HG03521 (cell line): ENCODE results near the gene C10orf90.

ENCODE experiments used
- ATAC-seq: cut with Tn5 transposase; IDR thresholded peaks from one replicate; pipeline ENCODE4 v1.9.1; 2021; ENCODE audit warnings: mild to moderate bottlenecking, moderate library complexity; ENCODE audit not compliant: unreplicated experiment

C10orf90 gene

GRCh38 chr10:126675656-126676438 is 5.4 kb upstream of the C10orf90 start:
- ATAC-seq = no peak

GRCh38 chr10:126674741-126675515 is 4.4 kb upstream of the C10orf90 start:
- ATAC-seq = no peak

DNA sequence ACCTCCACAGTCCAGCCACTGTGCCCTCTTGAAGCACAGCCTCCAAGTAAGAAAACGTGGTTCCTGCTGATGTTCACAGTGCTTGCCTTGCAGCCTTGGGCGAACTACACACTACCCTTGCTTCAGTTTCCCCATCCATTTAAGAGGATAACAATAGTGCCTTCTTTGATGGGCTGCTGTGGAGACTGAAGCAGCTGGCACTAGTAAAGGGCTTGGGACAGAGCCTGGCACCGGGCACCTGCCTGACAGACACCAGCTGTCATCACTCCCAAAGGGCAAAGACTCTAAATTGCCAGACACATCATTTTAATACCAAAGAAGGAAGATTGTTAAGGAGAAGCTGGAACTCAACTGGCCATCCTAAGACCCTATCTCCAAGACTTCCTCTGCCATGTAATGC is 3.1 kb upstream of the C10orf90 start:
- no peak for ATAC-seq

GRCh38 chr10:126671402-126671975 is 996 bp upstream of the C10orf90 start:
- no peak for ATAC-seq

DNA sequence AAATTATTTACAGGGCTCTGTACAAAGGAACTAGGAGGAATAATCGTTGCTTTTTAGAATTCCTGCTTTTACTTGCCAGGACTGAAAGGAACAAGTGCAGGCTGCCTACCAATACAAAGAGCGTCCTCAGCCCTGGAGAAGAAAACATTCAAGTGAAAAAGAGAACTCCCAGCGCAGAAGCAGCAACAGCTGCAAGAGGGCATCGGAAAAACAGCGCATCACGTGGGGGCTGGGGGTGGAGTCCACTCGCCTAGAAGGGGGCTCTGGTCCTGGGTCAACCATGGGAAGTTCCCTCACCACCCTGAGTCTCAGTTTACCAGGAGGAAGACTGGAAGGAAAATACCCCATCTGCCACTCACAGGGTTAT is 385 bp upstream of the C10orf90 start:
- ATAC-seq = no peak

DNA sequence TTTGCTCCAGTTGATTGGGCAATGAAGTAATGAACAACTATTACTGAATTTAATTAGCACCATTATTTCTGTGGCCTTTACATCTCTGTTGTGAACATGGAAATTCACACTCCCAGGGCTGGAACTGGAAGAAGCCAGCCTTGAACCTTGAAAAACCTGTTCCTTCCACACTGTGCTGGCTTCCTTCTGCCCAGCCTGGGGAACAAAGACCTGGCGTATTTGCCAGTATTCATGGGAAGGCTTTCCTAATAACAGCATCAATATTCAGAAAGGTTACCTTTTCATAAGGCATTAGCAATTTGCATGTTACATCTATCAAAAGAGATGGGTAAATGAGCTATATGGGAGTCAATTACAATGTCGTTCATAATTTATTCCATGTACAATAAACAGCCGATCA is 1.3 kb downstream of the C10orf90 start:
- no peak for ATAC-seq

DNA sequence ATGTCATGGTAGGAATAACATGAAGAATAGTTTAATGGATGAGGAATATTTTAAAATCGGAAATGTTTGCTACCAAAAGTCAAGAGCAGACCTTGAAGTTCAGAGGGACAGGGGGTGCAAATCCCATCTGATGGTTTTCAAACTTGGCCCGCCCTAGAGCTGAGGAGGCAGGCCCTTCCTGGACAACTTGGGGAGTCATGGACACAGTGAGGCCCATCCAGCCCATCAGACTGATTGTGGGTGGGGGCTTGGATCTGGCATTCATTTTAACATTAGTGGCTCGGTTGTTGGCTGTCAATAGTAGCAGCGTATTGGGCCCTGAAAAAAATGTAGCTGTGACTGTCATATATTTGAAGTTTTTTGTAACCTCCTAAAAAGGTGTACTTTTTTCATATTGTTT is 2.0 kb downstream of the C10orf90 start:
- no peak for ATAC-seq

- no peak for ATAC-seq
These were observed 2.9 kb downstream of the C10orf90 start for GRCh38 chr10:126667568-126667967.

- no peak for ATAC-seq
These were observed 5.3 kb downstream of the C10orf90 start for GRCh38 chr10:126665207-126665606.

- no peak for ATAC-seq
These were observed 6.6 kb downstream of the C10orf90 start for GRCh38 chr10:126663880-126664279.

- no peak for ATAC-seq
These were observed 7.2 kb downstream of the C10orf90 start for GRCh38 chr10:126663328-126663727.

- no peak for ATAC-seq
These were observed 8.5 kb downstream of the C10orf90 start for GRCh38 chr10:126661841-126662515.

- no peak for ATAC-seq
These were observed 9.1 kb downstream of the C10orf90 start for GRCh38 chr10:126661356-126661755.

DNA sequence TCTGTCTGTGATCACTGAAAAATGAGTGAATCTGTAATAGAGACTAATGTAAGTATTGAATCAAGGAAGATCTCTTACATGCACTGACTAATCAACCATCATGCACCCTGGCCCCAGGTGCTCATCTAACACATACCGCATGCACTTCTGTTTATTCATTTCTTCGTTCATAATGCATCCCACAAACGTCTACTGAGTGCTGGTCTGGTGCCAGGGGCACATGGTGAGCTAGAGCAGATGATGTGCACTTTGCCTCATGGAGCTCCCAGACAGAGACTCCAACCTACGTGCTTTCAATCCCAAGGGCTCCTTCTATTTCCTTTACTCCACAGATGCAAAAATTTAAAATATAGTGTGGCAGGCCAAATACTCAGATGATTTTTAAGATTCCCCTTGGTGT is 10.7 kb downstream of the C10orf90 start:
- ATAC-seq = no peak

GRCh38 chr10:126658928-126659327 is 11.6 kb downstream of the C10orf90 start:
- ATAC-seq = no peak

- no peak for ATAC-seq
These were observed 15.9 kb downstream of the C10orf90 start for GRCh38 chr10:126654579-126654978.

- ATAC-seq = no peak
These were observed 19.0 kb downstream of the C10orf90 start for GRCh38 chr10:126651467-126651866.

DNA sequence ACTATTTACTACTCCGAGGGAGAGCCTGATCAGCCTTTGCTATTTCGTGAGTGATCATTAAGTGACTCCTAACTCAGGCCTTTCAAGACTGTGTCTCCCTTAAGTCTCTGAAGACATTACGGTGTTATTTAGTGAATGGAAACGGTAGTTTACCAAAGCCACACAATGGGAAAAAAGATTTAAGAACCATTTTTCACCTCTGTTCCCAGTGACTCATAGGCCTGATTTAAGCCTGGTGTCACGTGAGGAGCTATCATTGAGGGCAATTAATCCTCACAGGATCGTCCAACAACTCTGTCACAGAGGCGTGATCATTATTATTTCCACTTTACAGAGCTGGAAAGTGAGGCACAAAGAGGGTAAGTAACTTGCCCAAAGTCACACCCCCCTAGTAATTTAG is 20.3 kb downstream of the C10orf90 start:
- ATAC-seq = no peak

DNA sequence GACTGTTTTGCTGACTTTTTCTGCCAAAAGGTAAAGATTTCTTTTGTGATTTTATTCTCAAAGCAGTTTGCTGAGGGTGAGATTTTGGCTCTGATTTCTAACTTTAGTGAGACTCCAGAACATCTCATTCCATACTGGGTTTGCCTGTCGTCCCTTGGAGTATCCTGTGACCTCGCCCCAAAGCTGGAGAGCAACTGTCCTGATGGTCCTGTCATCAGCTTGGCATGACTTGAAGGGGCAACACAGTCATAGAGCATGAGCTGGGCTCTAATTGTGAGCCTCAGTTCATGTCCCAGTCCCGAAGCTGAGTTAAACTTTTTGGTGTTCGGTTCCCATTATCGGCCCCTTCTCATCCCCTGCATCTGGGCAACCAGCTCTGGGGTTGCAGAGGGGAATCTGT is 23.4 kb downstream of the C10orf90 start:
- ATAC-seq = no peak

GRCh38 chr10:126646110-126646509 is 24.4 kb downstream of the C10orf90 start:
- no peak for ATAC-seq

- no peak for ATAC-seq
These were observed 30.1 kb downstream of the C10orf90 start for GRCh38 chr10:126640401-126640800.
